HG02798 (cell line): ENCODE data around the gene FOXD1.
"Not testable (repeated sequence)": the region's sequence is repeated elsewhere in the genome, so short reads cannot be mapped to it uniquely, and the experiment has no call there.

Source experiments
- ATAC-seq: cut with Tn5 transposase; IDR thresholded peaks from one replicate; pipeline ENCODE4 v1.9.1; 2021; ENCODE audit warnings: mild to moderate bottlenecking; ENCODE audit not compliant: unreplicated experiment, poor library complexity

FOXD1 gene

DNA sequence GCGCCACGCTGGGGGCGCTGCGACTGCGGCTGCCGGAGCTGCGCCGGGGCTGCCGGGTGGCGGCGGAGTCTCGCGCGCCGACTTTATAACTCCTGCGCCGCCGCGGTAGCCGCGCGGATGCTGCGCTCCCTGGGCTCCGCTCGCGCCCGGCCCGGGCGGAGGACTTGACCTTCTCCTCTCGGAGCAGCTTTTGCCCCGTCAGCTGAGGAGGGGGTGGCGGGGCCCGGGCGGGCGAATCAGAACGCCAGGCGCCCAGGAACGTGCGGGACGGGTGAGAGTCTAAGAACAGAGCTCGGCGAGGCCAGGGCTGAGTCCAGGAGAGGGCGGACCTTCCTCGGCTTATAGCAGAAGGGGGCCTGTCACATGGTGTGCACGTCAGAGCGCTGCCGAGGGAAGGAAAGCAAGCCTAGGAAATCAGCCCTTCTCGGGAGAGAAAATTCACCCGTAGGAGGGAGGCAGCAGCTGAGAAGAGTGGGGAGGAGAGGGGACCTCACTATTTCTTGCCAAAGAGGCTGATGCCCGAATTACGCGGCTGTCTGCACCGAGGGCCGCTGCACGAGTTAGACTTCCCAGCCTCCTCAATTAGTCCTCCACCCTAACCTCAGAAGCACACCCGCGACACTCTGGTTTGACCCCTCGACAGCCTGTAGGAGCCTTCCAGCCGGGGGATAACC is at the start of gene FOXD1:
Gene FOXD1, minus strand, starts transcription at position 315 of the 674 bp plus-strand sequence. CDS start 415 bp downstream, outside the sequence.
- ATAC-seq, result peak; percentile 64

DNA sequence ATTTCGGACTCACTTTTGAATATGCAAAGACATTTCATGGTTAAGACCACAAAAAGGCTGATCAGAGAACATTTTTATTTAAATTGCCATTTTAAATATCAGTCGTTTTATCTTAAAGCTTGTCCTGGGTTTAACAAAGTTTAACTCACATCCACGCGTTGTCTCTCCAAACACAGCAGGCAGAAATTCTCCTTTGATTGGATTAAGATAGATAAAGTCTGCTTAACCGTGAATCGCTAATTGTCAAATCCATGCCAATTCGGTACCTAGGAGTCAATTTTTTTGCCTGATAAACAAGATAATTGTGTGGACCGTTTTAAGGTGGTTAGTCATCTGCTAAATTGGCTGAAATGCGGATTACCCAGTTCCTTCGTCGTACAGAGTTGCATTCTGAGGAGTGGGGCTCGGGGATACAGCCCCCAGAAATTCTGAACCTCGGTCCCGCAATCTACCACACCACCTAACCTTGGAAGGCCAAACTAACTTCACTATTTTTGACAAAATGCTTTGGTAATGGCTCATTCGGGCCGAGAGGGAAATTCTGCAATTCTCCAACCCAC is 49.0 kb upstream of the FOXD1 start:
- ATAC-seq, result no peak

DNA sequence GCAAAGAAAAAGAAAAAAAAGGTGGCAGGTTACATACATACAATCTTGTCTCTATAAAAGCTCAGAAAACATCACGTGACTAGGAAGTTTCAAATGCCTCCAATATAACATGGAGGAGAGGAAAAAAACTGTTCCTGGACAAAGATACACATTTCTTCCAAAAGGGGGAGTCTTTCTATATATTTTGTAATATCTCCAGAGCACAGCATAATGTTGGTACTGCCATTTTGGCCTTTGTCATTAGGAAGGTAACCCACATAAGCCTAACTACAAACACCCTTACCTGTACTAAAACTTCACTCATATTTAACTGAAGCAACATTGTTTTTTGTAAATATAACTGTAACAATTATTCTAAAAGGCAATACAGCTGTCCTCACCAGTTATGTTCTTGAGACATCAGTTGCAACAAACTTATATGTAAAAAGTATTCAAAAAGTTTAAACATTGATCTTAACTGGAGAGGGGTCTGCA is 48.4 kb upstream of the FOXD1 start:
- ATAC-seq, result no peak

DNA sequence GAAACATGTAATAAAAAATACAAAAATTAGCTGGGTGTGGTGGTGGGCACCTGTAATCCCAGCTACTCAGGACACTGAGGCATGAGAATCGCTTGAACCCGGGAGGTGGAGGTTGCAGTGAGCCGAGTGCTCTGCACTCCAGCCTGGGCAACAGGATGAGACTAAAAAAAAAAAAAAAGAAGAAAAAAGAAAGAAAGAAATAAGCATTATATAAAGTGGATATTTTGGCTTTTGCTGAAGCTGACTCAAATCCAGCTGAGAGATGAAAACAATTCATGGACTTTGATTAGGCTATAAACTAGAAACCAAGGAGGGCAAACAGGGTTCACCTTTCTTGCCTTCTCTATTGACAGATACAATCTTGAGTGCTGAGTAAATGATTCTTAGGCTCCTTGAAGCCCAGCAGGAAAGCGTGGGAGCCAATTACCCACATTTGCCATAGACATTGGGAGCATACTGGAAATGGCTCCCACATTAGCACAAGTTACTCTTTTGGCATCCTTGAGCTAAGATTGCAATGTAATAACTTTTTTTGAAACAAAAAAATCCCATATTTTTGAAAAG is 47.3 kb upstream of the FOXD1 start:
- no peak for ATAC-seq

DNA sequence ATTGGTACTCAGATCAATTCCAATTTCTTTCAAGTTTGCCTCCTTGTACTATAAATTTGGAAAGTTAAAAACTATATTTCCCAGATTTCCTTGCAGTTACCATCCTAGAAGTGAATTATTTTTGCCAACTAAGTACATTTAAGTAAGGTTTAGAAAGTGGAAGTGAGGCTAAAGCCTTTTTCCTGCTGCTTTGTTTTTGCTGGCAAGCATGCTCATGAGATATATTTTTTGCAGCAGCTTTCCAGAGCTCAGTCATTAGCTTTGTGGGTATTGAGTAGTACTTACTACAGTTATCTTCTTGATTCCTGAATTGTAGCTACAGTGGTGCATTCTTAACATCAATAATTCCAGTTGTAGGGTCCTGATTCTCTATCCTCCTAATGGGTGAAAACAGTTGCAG is 46.1 kb upstream of the FOXD1 start:
- ATAC-seq, result no peak

DNA sequence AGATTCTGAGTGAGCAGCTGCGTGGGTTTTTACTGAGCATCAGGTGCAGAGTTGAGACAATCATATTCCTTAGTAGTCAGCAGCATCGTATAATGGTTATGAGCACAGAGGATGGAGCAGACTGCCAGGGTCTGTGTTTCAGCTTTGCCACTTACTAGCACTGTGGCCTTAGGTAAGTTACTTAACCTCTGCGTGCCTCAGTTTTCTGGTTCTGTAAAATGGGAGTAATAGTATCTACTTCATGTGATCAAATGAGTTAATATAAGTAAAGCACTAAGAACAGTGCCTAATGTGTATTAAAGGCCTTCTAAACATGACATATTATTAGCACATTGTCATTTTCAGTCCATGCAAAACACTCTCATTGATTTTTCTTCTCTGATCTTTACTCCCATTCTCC is 44.8 kb upstream of the FOXD1 start:
- ATAC-seq, result no peak

DNA sequence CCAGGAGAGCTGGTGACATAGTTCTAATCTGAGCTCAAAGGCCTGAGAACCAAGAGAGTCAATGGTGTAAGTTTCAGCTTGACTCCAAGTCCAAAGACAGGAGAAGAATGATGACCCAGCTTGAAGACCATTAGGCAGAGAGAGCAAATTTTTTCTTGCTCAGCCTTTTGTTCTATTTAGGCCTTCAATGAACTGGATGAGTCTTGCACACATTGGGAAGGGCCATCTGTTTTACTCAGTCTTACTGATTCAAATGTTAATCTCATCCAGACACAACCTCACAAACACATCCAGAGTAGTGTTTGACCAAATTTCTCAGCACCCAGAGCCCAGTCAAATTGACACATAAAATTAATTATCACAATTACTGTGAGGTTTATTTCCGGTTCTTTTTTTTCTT is 42.6 kb upstream of the FOXD1 start:
- no peak for ATAC-seq

DNA sequence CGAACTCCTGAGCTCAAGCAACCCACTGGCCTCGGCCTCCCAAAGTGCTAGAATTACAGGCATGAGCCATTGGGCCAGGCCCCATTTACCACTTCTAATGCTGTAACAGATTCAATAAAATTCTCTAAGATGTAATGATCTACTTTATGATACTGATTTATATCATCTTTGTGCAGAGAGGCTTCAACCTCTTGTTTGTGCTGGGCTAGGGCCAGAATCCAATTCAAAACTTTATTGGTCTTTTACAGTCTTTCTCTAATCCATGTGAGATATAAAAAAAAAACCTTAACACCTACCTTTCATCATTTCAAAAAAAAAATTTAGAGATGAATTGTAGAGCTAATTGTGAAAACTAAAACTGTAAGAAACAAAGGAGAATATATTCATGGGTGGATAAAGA is 41.5 kb upstream of the FOXD1 start:
- no peak for ATAC-seq

DNA sequence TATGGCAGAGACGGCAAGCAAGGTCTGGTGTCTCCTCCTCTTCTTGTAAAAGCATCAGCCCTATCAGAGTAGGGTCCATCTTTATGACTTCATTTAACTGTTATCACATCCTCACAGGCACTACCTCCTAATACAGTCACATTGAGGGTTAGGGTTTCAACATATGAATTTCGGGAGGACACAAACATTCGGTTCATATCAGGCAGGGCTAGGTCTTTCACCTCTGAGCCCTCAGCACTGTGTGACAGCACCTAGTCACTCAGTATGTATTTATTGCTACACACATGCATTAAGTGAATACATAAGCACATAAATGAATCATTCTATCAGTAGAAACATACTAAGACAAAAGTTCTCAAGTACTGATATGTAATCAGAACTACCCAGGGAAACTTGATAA is 40.2 kb upstream of the FOXD1 start:
- no peak for ATAC-seq

DNA sequence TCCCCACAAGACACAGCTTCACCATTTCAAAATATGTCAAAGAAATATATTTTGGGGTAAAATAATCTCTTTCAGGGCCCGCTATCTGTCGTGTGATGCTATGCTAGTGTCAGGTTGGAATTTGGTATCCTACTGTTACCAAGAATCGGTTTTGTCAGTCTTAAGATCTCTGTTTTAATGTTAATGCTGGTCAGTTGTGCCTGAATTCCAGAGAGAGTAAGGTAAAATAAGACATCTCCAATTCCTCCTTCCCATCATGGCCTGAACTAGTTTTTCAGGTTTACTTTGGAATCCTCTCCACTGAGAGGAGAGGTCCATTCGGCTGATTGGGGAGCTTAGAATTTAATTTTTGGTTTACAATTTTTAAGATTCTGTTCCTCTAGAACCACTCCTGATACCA is 39.2 kb upstream of the FOXD1 start:
- no peak for ATAC-seq

DNA sequence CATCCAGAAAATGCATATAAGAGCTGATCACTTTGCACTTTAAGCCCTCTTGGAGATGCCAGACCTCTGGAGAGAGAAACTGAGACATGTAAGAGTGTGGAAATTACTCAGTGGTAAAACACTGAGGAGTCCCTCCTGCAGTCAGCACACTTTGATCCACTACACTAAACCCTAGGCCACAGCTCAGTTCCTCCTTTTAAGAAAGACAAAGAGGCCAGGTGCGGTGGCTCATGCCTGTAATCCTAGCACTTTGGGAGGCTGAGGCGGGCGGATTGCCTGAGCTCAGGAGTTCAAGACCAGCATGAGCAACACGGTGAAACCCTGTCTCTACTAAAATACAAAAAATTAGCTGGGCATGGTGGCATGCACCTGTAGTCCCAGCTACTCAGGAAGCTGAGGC is 38.7 kb upstream of the FOXD1 start:
- not testable (repeated sequence) for ATAC-seq

DNA sequence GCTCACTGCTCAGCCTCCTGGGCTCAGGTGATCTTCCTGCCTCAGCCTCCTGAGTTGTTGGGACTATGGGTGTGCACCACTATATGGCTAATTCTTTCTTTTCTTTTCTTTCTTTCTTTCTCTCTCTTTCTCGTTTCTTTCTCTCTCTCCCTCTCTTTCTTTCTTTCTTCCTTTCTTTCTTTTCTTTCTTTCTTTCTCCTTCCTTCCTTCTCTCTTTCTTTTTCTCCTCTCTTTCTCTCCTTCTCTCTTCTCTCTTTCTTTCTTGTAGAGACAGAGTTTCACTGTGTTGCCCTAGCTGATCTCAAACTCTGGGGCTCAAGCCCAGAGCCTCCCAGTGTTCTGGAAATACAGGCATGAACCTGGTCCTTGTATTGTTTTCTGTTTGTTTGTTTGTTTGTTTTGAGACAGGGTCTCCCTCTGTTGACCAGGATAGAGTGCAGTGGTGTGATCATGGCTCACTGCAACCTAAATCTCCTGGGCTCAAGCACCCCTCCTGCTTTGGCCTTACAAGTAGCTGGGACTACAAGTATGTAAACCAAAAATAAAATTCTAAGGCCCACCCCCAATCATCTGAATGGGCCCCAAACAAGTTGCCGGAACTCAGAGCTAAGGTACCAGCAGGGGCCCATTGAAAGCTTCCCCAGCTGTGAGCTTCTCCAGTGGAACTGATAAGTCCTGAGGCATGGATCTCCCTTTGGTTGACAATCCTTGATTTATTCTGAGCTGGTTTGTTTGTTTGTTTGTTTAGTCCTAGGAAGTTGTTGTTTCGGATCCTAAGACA is 37.7 kb upstream of the FOXD1 start:
- no peak for ATAC-seq

DNA sequence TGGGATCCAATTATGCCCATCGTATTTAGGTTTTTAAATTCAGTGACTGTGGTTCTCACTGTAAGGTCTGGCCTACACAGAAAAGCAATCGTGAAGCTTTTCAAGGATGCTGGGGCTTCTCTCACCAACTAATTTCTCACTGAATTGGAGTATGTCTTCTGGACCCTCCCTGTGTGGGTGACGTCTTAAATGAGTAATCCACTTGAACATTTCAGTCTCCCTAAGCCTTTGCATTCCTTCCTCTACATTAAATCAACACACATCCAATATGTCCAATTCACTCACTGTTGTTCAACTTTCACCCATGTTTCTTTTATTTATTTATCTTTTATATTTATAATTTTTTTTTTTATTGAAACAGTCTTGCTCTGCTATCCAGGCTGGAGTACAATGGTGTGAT is 37.1 kb upstream of the FOXD1 start:
- no peak for ATAC-seq

DNA sequence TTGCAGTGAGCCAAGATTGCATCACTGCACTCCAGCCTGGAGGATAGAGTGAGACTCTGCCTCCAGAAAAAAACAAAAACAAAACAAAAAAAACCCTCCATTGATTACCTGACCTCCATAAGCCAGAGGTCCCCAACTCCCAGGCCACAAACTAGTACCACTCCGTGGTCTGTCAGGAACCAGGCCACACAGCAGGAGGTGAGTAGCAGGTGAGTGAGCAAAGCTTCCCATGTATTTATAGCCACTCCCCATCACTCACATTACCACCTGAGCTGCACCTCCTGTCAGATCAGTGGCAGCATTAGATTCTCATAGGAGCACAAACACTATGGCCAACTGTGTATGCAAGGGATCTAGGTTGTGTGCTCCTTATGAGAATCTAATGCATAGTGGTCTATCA is 35.9 kb upstream of the FOXD1 start:
- no peak for ATAC-seq

DNA sequence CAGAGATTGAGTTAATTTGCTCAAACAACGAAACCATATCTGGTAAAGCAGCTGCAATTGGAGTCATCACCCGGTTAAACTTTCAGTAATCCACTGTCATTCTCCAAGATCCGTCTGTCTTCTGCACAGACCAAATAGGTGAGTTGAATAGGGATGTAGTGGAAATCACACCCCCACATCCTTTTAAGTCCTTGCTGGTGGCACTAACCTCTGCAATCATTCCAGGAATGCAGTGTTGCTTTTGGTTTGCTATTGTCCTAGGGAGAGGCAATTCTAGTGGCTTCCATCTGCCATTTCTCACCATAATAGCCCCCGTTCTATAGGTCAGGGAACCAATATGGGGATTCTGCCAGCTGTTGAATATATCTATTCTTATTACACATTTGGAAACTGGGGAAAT is 35.1 kb upstream of the FOXD1 start:
- ATAC-seq, result no peak

DNA sequence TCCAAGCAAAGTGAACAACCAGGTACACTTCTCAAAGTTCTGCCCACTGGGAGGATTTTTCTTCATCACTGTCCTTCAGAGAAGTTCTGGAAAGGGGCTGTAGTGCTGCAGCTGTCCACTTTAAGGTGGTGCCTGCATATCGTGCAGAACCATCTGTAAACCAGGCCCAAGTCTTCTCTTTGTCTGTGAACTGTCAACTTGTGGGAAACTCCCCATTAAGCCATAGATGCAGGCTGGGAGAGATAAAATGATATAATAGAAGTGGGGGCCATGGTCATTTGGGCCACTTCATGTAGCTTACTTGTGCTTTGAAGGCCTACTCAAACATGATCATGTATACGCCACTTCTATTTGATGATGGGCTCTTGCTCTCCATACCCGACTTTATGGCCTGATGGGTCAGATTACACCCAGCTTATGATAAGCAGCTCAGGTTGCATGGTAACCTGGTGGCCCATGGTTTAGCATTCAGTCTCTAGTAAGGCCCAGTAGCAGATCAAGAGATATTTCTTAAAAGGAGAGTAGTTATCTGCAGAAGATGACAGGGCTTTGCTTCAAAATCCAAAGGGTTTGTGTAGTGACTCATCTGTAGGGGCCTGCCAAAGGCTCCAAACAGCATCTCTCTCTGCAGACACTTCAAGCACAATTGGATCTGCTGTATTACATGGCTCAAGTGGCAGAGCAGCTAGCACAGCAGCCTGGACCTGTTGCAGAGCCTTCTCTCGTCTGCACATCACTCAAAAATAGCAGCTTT is 34.0 kb upstream of the FOXD1 start:
- ATAC-seq, result no peak

DNA sequence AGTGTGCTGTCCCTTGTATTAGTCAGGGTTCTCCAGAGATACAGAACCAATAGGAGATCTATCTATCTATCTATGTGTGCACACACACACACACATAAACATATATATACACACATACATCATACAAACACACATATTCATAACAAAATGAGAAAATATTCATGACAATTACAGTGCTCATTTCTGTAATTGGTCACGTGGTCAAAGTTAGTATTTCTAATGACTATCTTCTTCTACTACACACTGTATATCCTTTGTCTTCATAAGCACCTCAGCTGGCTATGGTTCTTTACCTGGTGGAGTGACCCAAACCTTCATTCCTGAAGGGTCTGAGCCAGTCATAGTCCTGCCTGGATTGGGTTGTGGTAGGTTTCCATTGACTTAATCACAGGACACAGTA is 31.9 kb upstream of the FOXD1 start:
- ATAC-seq, result no peak

DNA sequence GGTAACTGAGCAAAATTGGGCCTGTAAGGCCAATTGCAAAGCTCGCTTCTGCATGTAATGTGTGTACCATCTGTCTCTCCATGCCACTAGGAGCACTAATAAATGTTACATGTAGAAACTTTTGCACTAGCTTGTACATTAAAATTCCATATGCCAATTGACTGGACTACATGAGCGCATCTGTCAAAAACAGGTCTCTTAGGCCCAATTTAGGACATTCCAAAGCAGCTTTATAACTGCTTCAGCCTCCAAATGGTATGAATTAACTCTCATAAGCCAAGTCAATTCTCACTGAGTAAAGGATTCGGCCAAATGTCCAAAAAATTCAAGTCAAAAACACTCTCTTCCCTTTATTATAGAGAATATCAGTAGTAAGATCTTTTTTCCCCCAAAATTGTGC is 23.5 kb upstream of the FOXD1 start:
- no peak for ATAC-seq

DNA sequence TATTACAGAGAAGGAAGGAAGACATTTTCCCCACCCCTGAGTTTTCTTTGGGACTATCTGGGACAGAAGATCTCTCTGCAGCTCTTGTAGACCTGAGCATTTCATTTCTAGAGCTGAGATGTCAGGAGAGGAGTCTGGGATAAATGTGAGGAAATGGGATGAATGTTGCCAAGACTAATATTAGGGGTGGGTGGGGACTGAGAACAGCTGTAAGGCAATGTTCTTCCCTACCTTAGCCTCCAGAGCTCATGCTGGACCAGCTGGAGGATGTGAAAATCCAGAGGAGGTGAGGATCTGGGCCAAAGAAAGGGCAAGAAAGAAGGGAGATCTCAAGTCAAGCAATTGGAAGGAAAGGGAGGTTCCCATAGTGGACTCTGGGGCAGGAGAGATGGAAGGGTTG is 23.1 kb upstream of the FOXD1 start:
- no peak for ATAC-seq

DNA sequence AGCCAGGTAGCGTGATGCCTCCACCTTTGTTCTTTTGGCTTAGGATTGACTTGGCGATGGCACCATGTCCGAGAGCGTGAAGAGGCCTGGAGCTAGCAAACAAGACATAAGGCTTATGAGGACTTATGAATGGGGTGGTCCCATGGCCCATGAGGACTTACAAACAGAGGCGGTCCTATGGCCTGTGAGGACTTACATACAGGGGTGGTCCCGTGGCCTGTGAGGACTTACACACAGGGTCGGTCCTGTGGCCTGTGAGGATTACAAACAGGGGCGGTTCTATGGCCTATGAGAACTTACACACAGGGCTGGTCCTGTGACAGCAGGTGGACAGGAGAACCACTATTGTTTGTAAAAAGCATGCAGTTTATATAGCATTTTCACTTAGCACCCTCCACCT is 21.3 kb upstream of the FOXD1 start:
- ATAC-seq, result no peak

DNA sequence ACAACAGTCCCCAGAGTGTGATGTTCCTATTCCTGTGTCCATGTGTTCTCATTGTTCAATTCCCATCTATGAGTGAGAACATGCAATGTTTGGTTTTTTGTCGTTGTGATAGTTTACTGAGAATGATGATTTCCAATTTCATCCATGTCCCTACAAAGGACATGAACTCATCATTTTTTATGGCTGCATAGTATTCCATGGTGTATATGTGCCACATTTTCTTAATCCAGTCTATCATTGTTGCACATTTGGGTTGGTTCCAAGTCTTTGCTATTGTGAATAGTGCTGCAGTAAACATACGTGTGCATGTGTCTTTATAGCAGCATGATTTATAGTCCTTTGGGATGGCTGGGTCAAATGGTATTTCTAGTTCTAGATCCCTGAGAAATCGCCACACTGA is 20.1 kb upstream of the FOXD1 start:
- not testable (repeated sequence) for ATAC-seq
